Measurements from ENCODE around the gene UBE2H. TPM values are rescaled to one million over a fixed set of nuclear protein-coding genes. Genes with fewer than 3 reads are reported as not detected.

UBE2H gene
- total and polyA plus RNA-seq, 10 of the 15 experiments (the other 5 are each of a cell fraction or from before 2014, with no cell fraction given) = 15.6 to 75.5 (median 32.8) TPM

GRCh38 chr7:129925416-129926002 is 27.3 kb downstream of the UBE2H start:
- Histone ChIP-seq H3K27ac (ENCODE audit: control insufficient read depth, insufficient read depth) (no peak overlapping the region), H3K4me3 (no peak overlapping the region), H3K9ac (ENCODE audit: control insufficient read depth, insufficient read depth, low read length) (no peak overlapping the region), H3K4me1 (ENCODE audit: control insufficient read depth, insufficient read depth, low read length) (peaks cover 16% of the 10 kb centered on the region), H3K9me3 (replicated peaks; ENCODE audit: control insufficient read depth, insufficient read depth, low read length) (no peaks in the 10 kb centered on the region), H3K79me2 (ENCODE audit: control insufficient read depth, insufficient read depth, low read length) (peaks cover 12% of the 10 kb centered on the region), H4K20me1 (ENCODE audit: control insufficient read depth, insufficient read depth) (peaks cover 2% of the 10 kb centered on the region; the same call in 1 of the 2 replicates), H3K27me3 (replicated peaks in 1 of 2; ENCODE audit: control insufficient read depth in 2 of 2, insufficient read depth in 2 of 2, low read length in 1 of 2) (no peaks in the 10 kb centered on the region), H2AFZ (ENCODE audit: control insufficient read depth, low read depth, low read length) (no peak overlapping the region), H3K4me2 (ENCODE audit: control insufficient read depth, insufficient read depth) (no peak overlapping the region), H3K36me3 (ENCODE audit: control insufficient read depth in 2 of 2, insufficient read depth in 2 of 2, low read length in 1 of 2) (peaks cover 2 to 7% of the 10 kb centered on the region in 2 experiments; a peak in 3 of 4 replicates)
- ATAC-seq = no peak
- FAIRE-seq = no peak
- no TSS peak for BruUV-seq (replicated peaks)
- DNase-seq (ENCODE audit: low read depth, low spot score) = no peak
- ChIA-PET SMC1A (ENCODE audit: uncharacterized antibody, unreplicated experiment) (interaction anchor here (0.6 to 1.4 kb wide), 5 partner anchors 8 to 66 kb away, joined by 3 read pairs; no protein-coding TSS in a partner anchor), RAD21 (ENCODE audit: unreplicated experiment) (interaction anchor here (1.5 kb wide), 1 partner anchor 84 kb away, joined by 4 read pairs; no protein-coding TSS in a partner anchor), POLR2A (interaction anchor here (0.5 to 0.7 kb wide), 4 partner anchors 24 to 239 kb away, joined by 3 to 6 read pairs (median 4); no protein-coding TSS in a partner anchor), CTCF (interaction anchor here (1.0 to 1.1 kb wide), 2 partner anchors 41 to 84 kb away, joined by 3 to 4 read pairs; no protein-coding TSS in a partner anchor)
- intact Hi-C loops (cut with micrococcal nuclease; ENCODE audit: unreplicated experiment) = no loop called here
- 93% methylated on average over 8 of the region's 8 CpGs for WGBS (ENCODE audit: insufficient coverage, insufficient replicate concordance, low lambda C conversion rate, missing lambda C conversion rate)
- in situ Hi-C loops (cut with MboI) = no loop called here
- TF ChIP-seq KDM1A (IDR thresholded peaks at IDR 0.05; ENCODE audit: borderline replicate concordance) = no peak
- TF ChIP-seq ZNF622 (IDR thresholded peaks at IDR 0.05) = no peak
- TF ChIP-seq E2F4 (IDR thresholded peaks at IDR 0.05; ENCODE audit: low read depth, low read length) = no peak
- no peak for TF ChIP-seq HDAC6 (IDR thresholded peaks at IDR 0.05; ENCODE audit: unreplicated experiment)
- TF ChIP-seq LARP7 (IDR thresholded peaks at IDR 0.05) = no peak
- no peak for TF ChIP-seq TAF1 (IDR thresholded peaks at IDR 0.05; ENCODE audit: borderline replicate concordance, low read depth, low read length)
- no peak for TF ChIP-seq ZNF687 (IDR thresholded peaks at IDR 0.05)
- TF ChIP-seq CHD1 (IDR thresholded peaks at IDR 0.05; ENCODE audit: low read depth, low read length) = no peak
- no peak for TF ChIP-seq ZNF384 (IDR thresholded peaks at IDR 0.05; ENCODE audit: borderline replicate concordance, low read depth, low read length)

Measured in GM12878 (cell line).